ENCODE data around the gene VRK1.

The VRK1 gene

GRCh38 chr14:96844857-96845570 lies 47.8 kb downstream of the VRK1 start:
- in situ Hi-C loops (cut with HindIII; ENCODE audit: low pct_unique_long_range_greater_than_20kb, low sequenced_read_pairs): no loop called here
- no peak for DNase-seq (ENCODE audit: low read depth in 1 of 2, low spot score in 1 of 2)
- TF ChIP-seq JUND (IDR thresholded peaks at IDR 0.05; ENCODE audit: low read depth): no peak

GRCh38 chr14:96847451-96847850 lies 50.3 kb downstream of the VRK1 start:
- TF ChIP-seq JUND (IDR thresholded peaks at IDR 0.05; ENCODE audit: low read depth): no peak
- no peak for DNase-seq (ENCODE audit: low read depth in 1 of 2, low spot score in 1 of 2)
- in situ Hi-C loops (cut with HindIII; ENCODE audit: low pct_unique_long_range_greater_than_20kb, low sequenced_read_pairs): no loop called here

- DNase-seq (ENCODE audit: low read depth in 1 of 2, low spot score in 1 of 2): no peak
- TF ChIP-seq JUND (IDR thresholded peaks at IDR 0.05; ENCODE audit: low read depth): no peak
- in situ Hi-C loops (cut with HindIII; ENCODE audit: low pct_unique_long_range_greater_than_20kb, low sequenced_read_pairs): no loop called here
These were observed 50.8 kb downstream of the VRK1 start for GRCh38 chr14:96848011-96848410.

- no peak for TF ChIP-seq JUND (IDR thresholded peaks at IDR 0.05; ENCODE audit: low read depth)
- no peak for DNase-seq (ENCODE audit: low read depth in 1 of 2, low spot score in 1 of 2)
- in situ Hi-C loops (cut with HindIII; ENCODE audit: low pct_unique_long_range_greater_than_20kb, low sequenced_read_pairs): no loop called here
These were observed 52.6 kb downstream of the VRK1 start for GRCh38 chr14:96849733-96850132.

GRCh38 chr14:96851694-96852381 lies 54.7 kb downstream of the VRK1 start:
- in situ Hi-C loops (cut with HindIII; ENCODE audit: low pct_unique_long_range_greater_than_20kb, low sequenced_read_pairs): no loop called here
- no peak for TF ChIP-seq JUND (IDR thresholded peaks at IDR 0.05; ENCODE audit: low read depth)
- DNase-seq (ENCODE audit: low read depth in 1 of 2, low spot score in 1 of 2): no peak

GRCh38 chr14:96852823-96853422 lies 55.7 kb downstream of the VRK1 start:
- TF ChIP-seq JUND (IDR thresholded peaks at IDR 0.05; ENCODE audit: low read depth): no peak
- in situ Hi-C loops (cut with HindIII; ENCODE audit: low pct_unique_long_range_greater_than_20kb, low sequenced_read_pairs): no loop called here
- DNase-seq (ENCODE audit: low read depth in 1 of 2, low spot score in 1 of 2): peak; percentile 7 to 58

- no peak for DNase-seq (ENCODE audit: low read depth in 1 of 2, low spot score in 1 of 2)
- in situ Hi-C loops (cut with HindIII; ENCODE audit: low pct_unique_long_range_greater_than_20kb, low sequenced_read_pairs): no loop called here
- TF ChIP-seq JUND (IDR thresholded peaks at IDR 0.05; ENCODE audit: low read depth): no peak
These were observed 61.5 kb downstream of the VRK1 start for GRCh38 chr14:96858643-96859042.

- no peak for DNase-seq (ENCODE audit: low read depth in 1 of 2, low spot score in 1 of 2)
- in situ Hi-C loops (cut with HindIII; ENCODE audit: low pct_unique_long_range_greater_than_20kb, low sequenced_read_pairs): no loop called here
These were observed 64.6 kb downstream of the VRK1 start for GRCh38 chr14:96861568-96862310.

GRCh38 chr14:96863327-96863985 lies 66.3 kb downstream of the VRK1 start:
- in situ Hi-C loops (cut with HindIII; ENCODE audit: low pct_unique_long_range_greater_than_20kb, low sequenced_read_pairs): no loop called here
- DNase-seq (ENCODE audit: low read depth in 1 of 2, low spot score in 1 of 2): no peak
- TF ChIP-seq JUND (IDR thresholded peaks at IDR 0.05; ENCODE audit: low read depth): no peak

More at GRCh38 chr14:96861568-96862310, 64.6 kb downstream of the VRK1 start:
- TF ChIP-seq JUND (IDR thresholded peaks at IDR 0.05; ENCODE audit: low read depth): no peak

- TF ChIP-seq JUND (IDR thresholded peaks at IDR 0.05; ENCODE audit: low read depth): no peak
- in situ Hi-C loops (cut with HindIII; ENCODE audit: low pct_unique_long_range_greater_than_20kb, low sequenced_read_pairs): no loop called here
- no peak for DNase-seq (ENCODE audit: low read depth in 1 of 2, low spot score in 1 of 2)
These were observed 66.8 kb downstream of the VRK1 start for GRCh38 chr14:96863986-96864330.

- DNase-seq (ENCODE audit: low read depth in 1 of 2, low spot score in 1 of 2): no peak
- TF ChIP-seq JUND (IDR thresholded peaks at IDR 0.05; ENCODE audit: low read depth): no peak
- in situ Hi-C loops (cut with HindIII; ENCODE audit: low pct_unique_long_range_greater_than_20kb, low sequenced_read_pairs): no loop called here
These were observed 70.5 kb downstream of the VRK1 start for GRCh38 chr14:96867634-96868033.

- DNase-seq (ENCODE audit: low read depth in 1 of 2, low spot score in 1 of 2): no peak
- TF ChIP-seq JUND (IDR thresholded peaks at IDR 0.05; ENCODE audit: low read depth): no peak
- in situ Hi-C loops (cut with HindIII; ENCODE audit: low pct_unique_long_range_greater_than_20kb, low sequenced_read_pairs): no loop called here
These were observed 76.9 kb downstream of the VRK1 start for GRCh38 chr14:96874127-96874526.
